ENCODE measurements around the gene TSPAN1. TPM values are rescaled to one million over a fixed set of nuclear protein-coding genes. Genes with fewer than 3 reads are reported as not detected.
A peak's percentile ranks its signal among the peaks of the same experiment; 100 is the strongest.

TSPAN1 gene, protein sequence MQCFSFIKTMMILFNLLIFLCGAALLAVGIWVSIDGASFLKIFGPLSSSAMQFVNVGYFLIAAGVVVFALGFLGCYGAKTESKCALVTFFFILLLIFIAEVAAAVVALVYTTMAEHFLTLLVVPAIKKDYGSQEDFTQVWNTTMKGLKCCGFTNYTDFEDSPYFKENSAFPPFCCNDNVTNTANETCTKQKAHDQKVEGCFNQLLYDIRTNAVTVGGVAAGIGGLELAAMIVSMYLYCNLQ
- total RNA-seq (2021) (134 and 139 TPM in 2 replicates), Bru-seq, nascent RNA (percentile 57 among the genes with signal in this experiment), BruChase-seq, experiment 1, labeled RNA remaining after a 2-hour chase (percentile 66 among the genes with signal in this experiment), BruChase-seq, experiment 2, labeled RNA remaining after a 6-hour chase (percentile 64 among the genes with signal in this experiment)
- long read RNA-seq, partial matches to known transcripts: 202 of 255 reads
- long read RNA-seq, other reads (novel, unspliced or antisense): 51 of 255 reads

- H2AFZ ChIP-seq: 0 out of 2 replicates have a peak within 1 kb of the TSS, but pooled peaks have one; percentile 7
- H3K79me2 ChIP-seq (ENCODE audit: low read depth): peaks cover 16% of the 10 kb centered on the region; the same call in 1 of the 2 replicates
- ChIA-PET CTCF (no interaction called here), POLR2A (ENCODE audit: unreplicated experiment) (no interaction called here)
- peak in 1 of 2 experiments; percentile 88 for DNase-seq
- intact Hi-C loops (cut with micrococcal nuclease; ENCODE audit: unreplicated experiment): loop anchor here (5.0 kb wide), 1 partner anchor 487 kb away; the partner anchor contains the start of genes GPBP1L1 and TMEM69
- peak within 1 kb of the TSS; percentile 30; the same call in 1 of the 2 replicates for H3K4me3 ChIP-seq
- peak within 1 kb of the TSS; percentile 99 for H3K27ac ChIP-seq
- TF ChIP-seq EZH2 (IDR thresholded peaks at IDR 0.05; ENCODE audit: low read depth): no peak
- TF ChIP-seq CTCF (conservative IDR thresholded peaks at IDR 0.05): no peak
- no peaks in the 10 kb centered on the region for H3K36me3 ChIP-seq (ENCODE audit: low read depth)
- no peaks in the 10 kb centered on the region for H3K9me2 ChIP-seq (ENCODE audit: insufficient read depth)
- H3K27me3 ChIP-seq (ENCODE audit: insufficient read depth, low read depth): no peaks in the 10 kb centered on the region
- H3K4me2 ChIP-seq: peak within 1 kb of the TSS; percentile 86
- no TSS peak for BruUV-seq (replicated peaks)
- no peaks in the 10 kb centered on the region for H3K9me3 ChIP-seq (ENCODE audit: insufficient read depth, low read depth)
- H3F3A ChIP-seq (ENCODE audit: insufficient read depth, low read depth): peaks cover 51% of the 10 kb centered on the region
- H4K20me1 ChIP-seq (ENCODE audit: insufficient read depth): no peaks in the 10 kb centered on the region
- H3K4me1 ChIP-seq (replicated peaks; ENCODE audit: insufficient read depth): peaks cover 84% of the 10 kb centered on the region
Measured at GRCh38 chr1:46174448-46175231, at the start of gene TSPAN1. TSS of gene TSPAN1 (plus strand) at chr1:46175087. CDS start at chr1:46181108, 6,021 bp downstream.

- Histone ChIP-seq H3K27me3 (ENCODE audit: insufficient read depth, low read depth) (no peaks in the 10 kb centered on the region), H3K4me3 (peak overlapping the region; percentile 95; the same call in 1 of the 2 replicates), H3K79me2 (ENCODE audit: low read depth) (peaks cover 90% of the 10 kb centered on the region), H2AFZ (no peak overlapping the region), H3K9me3 (ENCODE audit: insufficient read depth, low read depth) (no peaks in the 10 kb centered on the region), H3K4me1 (replicated peaks; ENCODE audit: insufficient read depth) (peaks cover 31% of the 10 kb centered on the region), H3F3A (ENCODE audit: insufficient read depth, low read depth) (peaks cover 19% of the 10 kb centered on the region), H3K4me2 (peak overlapping the region; percentile 94), H4K20me1 (ENCODE audit: insufficient read depth) (peaks cover 15% of the 10 kb centered on the region), H3K27ac (peak overlapping the region; percentile 70), H3K36me3 (ENCODE audit: low read depth) (peaks cover 15% of the 10 kb centered on the region; the same call in 1 of the 2 replicates), H3K9me2 (ENCODE audit: insufficient read depth) (no peaks in the 10 kb centered on the region)
- ChIA-PET CTCF (interaction anchor here (0.5 to 0.7 kb wide), 2 partner anchors 233 to 627 kb away, joined by 3 to 4 read pairs; no protein-coding TSS in a partner anchor), POLR2A (ENCODE audit: unreplicated experiment) (interaction anchor here (0.6 to 0.9 kb wide), 3 partner anchors 12 to 75 kb away, joined by 3 to 8 read pairs (median 3); no protein-coding TSS in a partner anchor)
- DNase-seq: peak; percentile 18 to 95
- no TSS peak for BruUV-seq (replicated peaks)
- TF ChIP-seq EZH2 (IDR thresholded peaks at IDR 0.05; ENCODE audit: low read depth): no peak
- TF ChIP-seq CTCF (conservative IDR thresholded peaks at IDR 0.05): no peak
- intact Hi-C loops (cut with micrococcal nuclease; ENCODE audit: unreplicated experiment): loop anchor here (1.0 kb wide), 1 partner anchor 442 kb away; the partner anchor contains the start of gene GPBP1L1
Measured at GRCh38 chr1:46128344-46128743, 46.5 kb upstream of the TSPAN1 start.

- peaks cover 34% of the 10 kb centered on the region for H3F3A ChIP-seq (ENCODE audit: insufficient read depth, low read depth)
- peak overlapping the region; percentile 55 for H3K27ac ChIP-seq
- no TSS peak for BruUV-seq (replicated peaks)
- peak overlapping the region; percentile 94 for H3K4me2 ChIP-seq
- H4K20me1 ChIP-seq (ENCODE audit: insufficient read depth): peaks cover 15% of the 10 kb centered on the region
- POLR2A ChIA-PET (ENCODE audit: unreplicated experiment): no interaction called here
- H2AFZ ChIP-seq: no peak overlapping the region
- CTCF ChIA-PET: interaction anchor here (0.7 kb wide), 1 partner anchor 46 kb away, joined by 3 read pairs; no protein-coding TSS in a partner anchor
- H3K4me3 ChIP-seq: peak overlapping the region; percentile 95
- H3K4me1 ChIP-seq (replicated peaks; ENCODE audit: insufficient read depth): peaks cover 39% of the 10 kb centered on the region
- H3K9me2 ChIP-seq (ENCODE audit: insufficient read depth): no peaks in the 10 kb centered on the region
- peaks cover 80% of the 10 kb centered on the region for H3K79me2 ChIP-seq (ENCODE audit: low read depth)
- H3K36me3 ChIP-seq (ENCODE audit: low read depth): peaks cover 8% of the 10 kb centered on the region; the same call in 1 of the 2 replicates
- no peak; the same call in 1 of the 2 replicates for TF ChIP-seq CTCF (conservative IDR thresholded peaks at IDR 0.05)
- TF ChIP-seq EZH2 (IDR thresholded peaks at IDR 0.05; ENCODE audit: low read depth): no peak
- no peaks in the 10 kb centered on the region for H3K27me3 ChIP-seq (ENCODE audit: insufficient read depth, low read depth)
- intact Hi-C loops (cut with micrococcal nuclease; ENCODE audit: unreplicated experiment): loop anchor here (5.0 kb wide), 1 partner anchor 48 kb away; no protein-coding TSS in a partner anchor
- no peaks in the 10 kb centered on the region for H3K9me3 ChIP-seq (ENCODE audit: insufficient read depth, low read depth)
- DNase-seq: no peak
Measured at GRCh38 chr1:46130121-46130520, 44.8 kb upstream of the TSPAN1 start.
